Stimulated activated naive CD8-positive, alpha-beta T cell treated with anti-CD3 and anti-CD28 coated beads, Interleukin-15, Interleukin-2, amounts not matched to agents 100 ng/mL and 50 ng/mL, for 24 hours (primary cell): ENCODE data around the gene SLC5A6.
"Not testable (repeated sequence)": the region's sequence is repeated elsewhere in the genome, so short reads cannot be mapped to it uniquely, and the experiment has no call there.

Source experiments
- H3K27ac Mint-ChIP-seq: one replicate; pipeline ENCODE4 v1.8.0; 2021; ENCODE audit warnings: mild to moderate bottlenecking, mixed read lengths
- H3K27me3 Mint-ChIP-seq: one replicate; pipeline ENCODE4 v1.8.0; 2021; ENCODE audit warnings: mixed read lengths
- H3K36me3 Mint-ChIP-seq: one replicate; pipeline ENCODE4 v1.8.0; 2021; ENCODE audit warnings: low read depth, mixed read lengths
- H3K4me1 Mint-ChIP-seq: one replicate; pipeline ENCODE4 v1.8.0; 2021; ENCODE audit warnings: low read depth, mixed read lengths
- H3K4me3 Mint-ChIP-seq: one replicate; pipeline ENCODE4 v1.8.0; 2021; ENCODE audit warnings: mild to moderate bottlenecking, mixed read lengths
- H3K9me3 Mint-ChIP-seq: one replicate; pipeline ENCODE4 v1.8.0; 2021; ENCODE audit warnings: mixed read lengths

Gene SLC5A6

DNA sequence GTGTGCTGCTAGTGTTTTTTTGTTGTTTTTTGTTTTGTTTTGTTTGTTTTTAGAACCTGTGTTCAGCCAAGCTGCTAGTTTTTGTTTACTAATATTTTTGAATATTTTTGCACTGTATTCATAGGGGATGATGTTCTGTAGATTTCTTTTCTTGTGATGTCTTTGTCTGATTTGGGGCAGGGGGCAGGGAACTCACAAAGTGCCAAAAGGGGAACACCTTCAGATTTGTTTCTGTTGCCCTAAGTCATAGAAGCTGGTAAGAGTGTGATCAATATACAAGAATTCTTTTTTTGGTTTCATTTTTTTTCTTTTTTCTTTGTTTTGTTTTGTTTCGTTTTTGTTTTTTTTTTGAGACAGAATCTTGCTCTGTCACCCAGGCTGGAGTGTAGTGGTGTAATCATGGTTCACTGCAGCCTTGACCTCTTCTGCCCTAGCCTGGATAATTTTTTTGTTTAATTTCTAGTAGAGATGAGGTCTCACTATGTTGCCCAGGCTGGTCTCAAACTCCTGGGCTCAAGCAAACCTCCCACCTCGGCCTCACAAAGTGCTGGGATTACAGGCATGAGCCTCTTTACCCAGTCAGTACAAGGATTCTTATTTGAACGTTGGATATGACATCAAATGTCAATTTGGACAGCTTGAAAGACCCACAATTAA, 32.6 kb downstream of the SLC5A6 start:
- Mint-ChIP-seq H3K27ac (no peak overlapping the region), H3K4me3 (no peak overlapping the region), H3K27me3 (peaks cover 35% of the 10 kb centered on the region)

DNA sequence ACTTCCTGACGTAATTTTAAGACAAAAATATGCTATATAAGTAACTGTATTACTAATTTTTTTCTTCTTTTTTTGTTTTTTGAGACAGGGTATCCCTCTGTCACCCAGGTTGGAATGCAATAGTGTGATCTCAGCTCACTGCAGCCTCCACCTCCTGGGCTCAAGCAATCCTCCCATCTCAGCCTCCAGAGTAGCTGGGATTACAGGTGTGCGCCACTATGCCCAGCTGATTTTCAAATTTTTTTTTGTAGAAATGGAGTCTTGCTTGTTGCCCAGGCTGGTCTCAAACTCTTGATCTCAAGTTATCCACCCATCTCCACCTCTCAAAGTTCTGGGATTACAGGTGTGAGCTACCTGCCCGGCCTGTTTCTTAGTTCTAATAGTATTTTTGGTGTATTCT, 33.6 kb downstream of the SLC5A6 start:
- no peaks in the 10 kb centered on the region for H3K9me3 Mint-ChIP-seq
- no peaks in the 10 kb centered on the region for H3K36me3 Mint-ChIP-seq
- H3K27me3 Mint-ChIP-seq, result peaks cover 28% of the 10 kb centered on the region

More for the DNA sequence above, 32.6 kb downstream of the SLC5A6 start:
- Mint-ChIP-seq H3K4me1 (no peaks in the 10 kb centered on the region), H3K9me3 (no peaks in the 10 kb centered on the region), H3K36me3 (no peaks in the 10 kb centered on the region)

DNA sequence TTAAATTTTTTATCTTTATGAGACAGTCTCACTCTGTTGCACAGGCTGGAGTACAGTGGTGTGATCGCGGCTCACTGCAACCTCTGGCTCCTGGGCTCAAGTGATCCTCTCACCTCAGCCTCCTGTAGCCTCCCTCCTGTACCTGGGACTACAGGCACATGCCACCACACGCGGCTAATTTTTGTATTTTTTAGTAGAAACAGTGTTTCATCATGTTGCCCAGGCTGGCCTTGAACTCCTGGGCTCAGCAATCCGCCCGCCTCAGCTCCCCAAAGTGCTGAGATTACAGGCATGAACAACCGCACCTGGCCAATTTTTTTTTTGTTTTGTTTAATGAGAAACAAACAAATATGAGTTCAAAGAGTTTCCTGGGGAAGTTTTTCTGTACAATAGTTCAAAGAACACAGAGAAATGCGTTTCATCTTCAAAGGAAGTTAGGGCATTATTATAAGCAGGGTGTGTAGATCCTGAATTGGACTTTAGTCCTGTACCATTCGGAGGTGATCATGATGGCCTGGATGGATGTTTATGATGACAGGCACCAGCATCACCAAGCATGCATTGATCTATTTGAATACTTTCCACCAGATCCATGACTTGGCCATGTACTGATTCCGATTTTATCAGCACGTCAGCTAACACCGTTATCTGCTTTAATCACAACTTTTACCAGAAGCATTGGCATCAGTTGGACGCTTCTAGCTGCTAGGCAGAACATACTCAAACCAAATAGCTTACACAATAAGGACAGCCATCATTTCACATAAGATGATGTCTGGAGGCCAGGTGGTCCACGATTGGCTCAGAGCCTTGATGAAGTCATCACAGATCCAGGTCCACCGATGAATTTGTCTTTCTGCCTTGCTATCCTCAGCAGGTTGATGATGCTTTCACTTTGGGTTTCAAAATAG, 34.4 kb downstream of the SLC5A6 start:
- H3K4me3 Mint-ChIP-seq, result no peak overlapping the region

More for the DNA sequence above, 33.6 kb downstream of the SLC5A6 start:
- Mint-ChIP-seq H3K27ac (no peak overlapping the region), H3K4me3 (no peak overlapping the region), H3K4me1 (no peaks in the 10 kb centered on the region)

DNA sequence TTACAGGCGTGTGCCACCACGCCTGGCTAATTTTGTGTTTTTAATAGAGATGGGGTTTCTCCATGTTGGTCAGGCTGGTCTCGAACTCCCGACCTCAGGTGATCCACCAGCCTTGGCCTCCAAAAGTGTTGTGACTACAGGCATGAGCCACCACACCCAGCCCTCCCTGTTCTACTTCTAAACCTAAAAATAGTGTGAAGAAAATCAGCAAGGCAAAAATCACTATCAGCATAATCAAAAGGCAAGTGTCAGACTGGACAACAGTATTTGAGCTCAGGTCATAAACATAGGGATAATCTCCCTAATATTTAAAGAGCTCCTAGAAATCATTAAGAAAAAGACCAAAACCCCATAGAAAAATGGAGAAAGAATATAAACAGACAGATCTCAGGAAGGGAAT, 36.3 kb downstream of the SLC5A6 start:
- H3K4me3 Mint-ChIP-seq, H3K36me3 Mint-ChIP-seq, H3K9me3 Mint-ChIP-seq, H3K4me1 Mint-ChIP-seq, H3K27ac Mint-ChIP-seq: not testable (repeated sequence)
- peaks cover 20% of the 10 kb centered on the region for H3K27me3 Mint-ChIP-seq

More for the DNA sequence above, 34.4 kb downstream of the SLC5A6 start:
- Mint-ChIP-seq H3K36me3 (no peaks in the 10 kb centered on the region), H3K27ac (no peak overlapping the region), H3K9me3 (no peaks in the 10 kb centered on the region), H3K27me3 (peaks cover 28% of the 10 kb centered on the region), H3K4me1 (no peaks in the 10 kb centered on the region)

DNA sequence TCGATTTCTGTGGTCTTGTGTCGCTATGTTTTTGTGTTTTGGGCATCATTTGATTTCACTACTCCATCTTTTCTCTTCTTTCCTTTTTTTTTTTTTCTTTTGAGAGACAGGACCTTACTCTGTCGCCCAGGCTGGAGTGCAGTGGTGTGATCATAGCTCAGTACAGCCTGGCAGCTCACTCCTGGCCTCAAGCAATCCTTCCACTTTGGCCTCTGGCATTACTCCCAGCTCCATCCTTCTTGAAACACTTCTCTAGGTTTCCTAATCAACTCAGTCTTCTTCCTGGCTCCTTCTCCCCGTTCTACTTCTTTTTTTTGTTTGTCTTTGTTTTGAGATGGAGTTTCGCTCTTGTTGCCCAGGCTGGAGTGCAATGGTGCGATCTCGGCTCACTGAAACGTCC, 36.7 kb downstream of the SLC5A6 start:
- Mint-ChIP-seq H3K4me3 (no peak overlapping the region), H3K27me3 (peaks cover 22% of the 10 kb centered on the region), H3K36me3 (no peaks in the 10 kb centered on the region), H3K4me1 (peaks cover 4% of the 10 kb centered on the region), H3K9me3 (no peaks in the 10 kb centered on the region), H3K27ac (no peak overlapping the region)

DNA sequence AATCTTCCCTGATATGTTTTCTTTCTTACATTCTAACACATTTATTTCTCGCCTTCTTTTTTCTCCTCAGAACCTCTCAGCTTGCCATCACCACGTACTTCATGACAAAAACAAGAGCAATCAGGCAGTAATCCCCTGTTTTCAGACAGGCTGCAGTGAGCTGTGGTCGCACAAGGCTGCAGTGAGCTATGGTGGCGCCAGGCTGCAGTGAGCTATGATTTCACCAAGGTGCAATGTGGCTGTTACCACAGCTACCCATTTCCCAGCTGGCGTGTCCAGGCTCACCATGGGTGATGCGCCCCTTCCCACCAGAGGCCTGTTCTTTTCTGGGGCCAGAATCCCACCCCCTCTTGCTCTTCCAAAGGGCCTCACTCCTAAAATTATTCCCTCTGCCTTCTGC, 37.4 kb downstream of the SLC5A6 start:
- peaks cover 4% of the 10 kb centered on the region for H3K4me1 Mint-ChIP-seq
- no peak overlapping the region for H3K4me3 Mint-ChIP-seq
- H3K9me3 Mint-ChIP-seq, result no peaks in the 10 kb centered on the region
- no peak overlapping the region for H3K27ac Mint-ChIP-seq
- H3K27me3 Mint-ChIP-seq, result peaks cover 18% of the 10 kb centered on the region
- no peaks in the 10 kb centered on the region for H3K36me3 Mint-ChIP-seq

- H3K4me1 Mint-ChIP-seq, result peaks cover 4% of the 10 kb centered on the region
- no peak overlapping the region for H3K4me3 Mint-ChIP-seq
- peaks cover 9% of the 10 kb centered on the region for H3K27me3 Mint-ChIP-seq
- no peaks in the 10 kb centered on the region for H3K36me3 Mint-ChIP-seq
- no peak overlapping the region for H3K27ac Mint-ChIP-seq
- no peaks in the 10 kb centered on the region for H3K9me3 Mint-ChIP-seq
These were observed 40.7 kb downstream of the SLC5A6 start for GRCh38 chr2:27171351-27171848.

DNA sequence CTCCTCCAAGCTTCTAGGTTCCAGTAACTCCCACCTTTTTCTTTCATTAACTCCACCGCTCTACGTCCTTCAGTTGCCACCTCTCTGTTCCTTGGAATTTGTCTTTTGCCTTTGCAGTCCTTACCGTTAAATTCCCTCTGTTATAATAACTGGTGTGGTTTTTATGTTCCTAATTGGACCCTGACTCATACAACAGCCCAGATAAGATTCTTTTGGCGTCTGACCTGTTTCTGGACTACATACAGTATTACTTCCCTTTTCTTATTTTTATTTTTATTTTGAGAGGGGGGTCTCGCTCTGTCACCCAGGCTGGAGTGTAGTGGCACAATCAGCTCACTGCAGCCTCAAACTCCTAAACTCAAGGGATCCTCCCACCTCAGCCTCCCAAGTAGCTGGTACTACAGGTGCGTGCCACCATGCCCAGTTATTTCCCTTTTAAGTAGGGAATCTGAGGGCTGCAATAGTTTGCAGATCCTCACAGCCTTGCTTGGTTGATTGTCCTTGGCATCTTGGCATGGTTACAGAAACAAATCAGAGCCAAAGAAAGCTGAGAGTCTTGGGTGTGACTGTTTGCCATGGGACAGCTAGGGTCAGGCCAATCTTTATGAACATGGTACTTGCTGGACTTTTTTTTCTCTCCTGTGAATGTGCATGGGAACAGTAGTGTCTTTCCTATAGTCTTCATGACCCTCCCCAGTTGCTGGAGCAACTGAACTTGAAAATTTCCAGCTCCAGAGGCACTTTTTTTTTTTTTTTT, 41.3 kb downstream of the SLC5A6 start:
- Mint-ChIP-seq H3K4me1 (peaks cover 4% of the 10 kb centered on the region), H3K27me3 (peaks cover 8% of the 10 kb centered on the region), H3K27ac (no peak overlapping the region), H3K4me3 (no peak overlapping the region), H3K36me3 (no peaks in the 10 kb centered on the region), H3K9me3 (no peaks in the 10 kb centered on the region)

DNA sequence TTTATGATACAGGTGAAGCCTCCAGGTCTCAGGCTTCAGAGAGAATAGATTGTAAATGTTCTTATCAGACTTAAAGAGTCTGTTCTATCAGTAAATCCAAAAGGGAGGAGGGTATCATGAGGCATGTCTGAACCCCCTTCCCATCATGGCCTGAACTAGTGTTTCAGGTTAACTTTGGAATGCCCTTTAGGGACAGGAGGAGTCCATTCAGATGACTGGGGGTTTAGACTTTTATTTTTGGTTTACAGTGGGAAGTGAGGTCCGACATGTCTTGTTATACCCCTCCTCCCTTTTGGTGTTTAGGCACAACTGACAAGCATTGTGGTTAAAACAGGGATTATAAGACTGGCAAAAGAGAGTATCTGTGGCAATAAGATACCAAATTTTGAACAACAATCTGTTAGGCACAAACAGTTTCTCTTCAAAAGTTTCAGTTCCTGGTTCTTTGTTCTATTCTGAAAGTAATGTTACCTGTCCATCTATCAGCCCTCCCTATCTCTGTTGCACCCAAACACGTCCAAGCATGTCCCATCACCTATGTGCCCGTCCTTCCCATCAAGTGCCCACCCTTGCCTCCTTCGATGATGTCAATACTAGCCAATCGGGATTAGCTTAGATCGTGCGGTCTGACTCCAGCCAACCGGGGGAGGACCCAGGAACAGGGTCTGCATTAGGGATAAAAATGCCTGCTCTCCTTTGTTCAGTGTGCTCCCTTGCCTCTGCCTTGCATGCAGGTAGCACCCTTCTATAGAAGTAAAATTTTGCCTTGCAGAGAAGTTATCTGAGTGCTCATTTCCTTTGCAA, 46.9 kb downstream of the SLC5A6 start:
- H3K27me3 Mint-ChIP-seq, result no peaks in the 10 kb centered on the region
- H3K27ac Mint-ChIP-seq, result no peak overlapping the region
- no peak overlapping the region for H3K4me3 Mint-ChIP-seq
- H3K4me1 Mint-ChIP-seq, result peaks cover 4% of the 10 kb centered on the region
- no peaks in the 10 kb centered on the region for H3K36me3 Mint-ChIP-seq
- H3K9me3 Mint-ChIP-seq, result no peaks in the 10 kb centered on the region

DNA sequence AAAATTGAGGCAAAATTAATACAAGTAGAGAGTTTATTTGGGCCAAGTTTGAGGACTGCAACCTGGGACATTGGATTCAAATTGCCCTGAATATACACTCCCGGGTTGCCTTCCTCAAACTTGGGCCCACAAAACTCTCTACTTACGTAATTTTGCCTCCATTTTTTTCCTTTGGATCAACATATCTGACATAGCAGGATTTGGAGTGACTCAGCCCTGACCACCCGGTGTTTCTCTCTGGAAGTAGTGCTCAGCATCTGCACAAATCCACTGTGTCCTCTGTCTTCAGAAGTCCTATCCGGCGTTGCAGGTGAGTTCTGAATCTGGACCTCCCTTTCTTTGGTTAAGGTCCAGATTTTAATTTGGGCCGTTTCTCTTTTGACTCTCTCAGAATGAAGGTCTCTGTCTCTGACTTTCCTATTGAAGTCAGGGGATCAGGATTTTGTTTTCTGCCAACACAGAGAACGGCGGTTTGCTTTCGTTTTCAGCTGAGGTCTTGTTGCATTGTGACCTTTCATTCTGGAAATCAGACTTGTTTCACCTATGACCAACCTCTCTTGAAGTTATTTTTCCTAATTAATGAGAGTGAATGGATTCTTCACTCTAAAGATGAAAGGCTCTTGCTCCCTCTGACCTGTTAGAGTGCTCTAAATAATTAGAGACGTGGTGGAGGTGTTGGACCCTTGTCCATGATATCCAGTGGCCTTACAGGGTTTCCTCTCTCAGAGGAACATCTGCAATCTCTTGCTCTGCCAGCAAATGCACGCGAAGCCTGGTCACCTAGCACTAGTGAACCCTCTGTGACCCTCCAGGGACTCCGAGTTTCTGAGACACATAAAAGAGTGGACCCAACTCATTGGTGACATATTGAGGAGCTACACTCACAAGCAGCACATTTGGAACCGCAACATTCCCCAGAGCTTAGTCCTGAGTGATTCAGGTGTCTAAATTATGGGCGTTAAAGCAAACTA, 49.6 kb downstream of the SLC5A6 start:
- no peaks in the 10 kb centered on the region for H3K27me3 Mint-ChIP-seq
- H3K27ac Mint-ChIP-seq, result no peak overlapping the region
- H3K36me3 Mint-ChIP-seq, result no peaks in the 10 kb centered on the region
- no peaks in the 10 kb centered on the region for H3K9me3 Mint-ChIP-seq
- peaks cover 4% of the 10 kb centered on the region for H3K4me1 Mint-ChIP-seq
- H3K4me3 Mint-ChIP-seq, result no peak overlapping the region

DNA sequence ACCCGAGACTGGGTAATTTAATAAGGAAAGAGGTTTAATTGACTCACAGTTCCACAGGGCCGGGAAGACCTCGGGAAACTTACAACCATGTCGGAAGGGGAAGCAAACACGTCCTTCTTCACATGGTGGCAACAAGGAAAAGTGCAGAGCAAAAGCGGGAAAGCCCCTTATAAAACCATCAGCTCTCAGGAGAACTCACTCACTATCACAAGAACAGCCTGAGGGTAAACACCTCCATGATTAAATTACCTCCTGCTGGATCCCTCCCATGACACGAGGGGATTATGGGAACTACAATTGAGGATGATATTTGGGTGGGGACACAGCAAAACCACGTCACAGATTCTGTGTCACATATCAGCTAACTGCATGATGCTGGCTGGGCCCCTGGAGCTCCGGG, 51.9 kb downstream of the SLC5A6 start:
- Mint-ChIP-seq H3K4me3 (no peak overlapping the region), H3K27ac (no peak overlapping the region), H3K4me1 (peaks cover 4% of the 10 kb centered on the region), H3K27me3 (no peaks in the 10 kb centered on the region), H3K9me3 (no peaks in the 10 kb centered on the region), H3K36me3 (no peaks in the 10 kb centered on the region)

GRCh38 chr2:27159271-27159670, 52.8 kb downstream of the SLC5A6 start:
- no peak overlapping the region for H3K4me3 Mint-ChIP-seq
- H3K27me3 Mint-ChIP-seq, result no peaks in the 10 kb centered on the region

DNA sequence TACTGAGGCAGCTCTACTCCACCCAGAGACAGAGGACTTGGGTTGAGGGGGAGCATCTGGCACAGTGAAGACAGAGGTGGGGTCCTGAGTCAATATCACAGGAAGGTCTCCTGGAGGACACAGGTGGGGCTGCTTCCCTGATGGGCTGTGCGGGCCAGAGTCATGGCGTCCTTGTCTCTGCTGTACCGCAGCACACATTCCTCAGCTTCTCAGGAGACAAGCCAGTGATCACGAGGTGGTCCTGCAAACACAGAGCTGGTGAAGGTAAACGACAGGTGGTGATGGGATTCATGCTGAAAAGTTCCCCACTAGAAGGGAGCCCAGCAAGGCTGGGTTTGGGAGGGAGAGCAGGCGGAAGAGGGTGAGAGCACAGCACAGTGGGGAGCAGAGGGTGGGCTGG, 53.6 kb downstream of the SLC5A6 start:
- Mint-ChIP-seq H3K27me3 (no peaks in the 10 kb centered on the region), H3K4me1 (no peaks in the 10 kb centered on the region), H3K27ac (no peak overlapping the region), H3K9me3 (no peaks in the 10 kb centered on the region), H3K4me3 (no peak overlapping the region), H3K36me3 (no peaks in the 10 kb centered on the region)

More at GRCh38 chr2:27159271-27159670, 52.8 kb downstream of the SLC5A6 start:
- H3K4me1 Mint-ChIP-seq, result no peaks in the 10 kb centered on the region
- no peaks in the 10 kb centered on the region for H3K9me3 Mint-ChIP-seq
- no peak overlapping the region for H3K27ac Mint-ChIP-seq
- no peaks in the 10 kb centered on the region for H3K36me3 Mint-ChIP-seq
